HG02870 (cell line): ENCODE results near the gene MCCC2.
A peak's percentile ranks its signal among the peaks of the same experiment; 100 is the strongest.
"Not testable (repeated sequence)": the region's sequence is repeated elsewhere in the genome, so short reads cannot be mapped to it uniquely, and the experiment has no call there.

Source experiments
- ATAC-seq: cut with Tn5 transposase; IDR thresholded peaks from one replicate; pipeline ENCODE4 v1.9.1; 2021; ENCODE audit warnings: mild to moderate bottlenecking, moderate library complexity; ENCODE audit not compliant: unreplicated experiment

MCCC2 gene

GRCh38 chr5:71586941-71587765 is at the start of gene MCCC2:
MCCC2 (plus strand) TSS chr5:71587340; CDS start chr5:71587426, 86 bp downstream.
- ATAC-seq = peak; percentile 96

GRCh38 chr5:71537687-71538086 is 49.5 kb upstream of the MCCC2 start:
- no peak for ATAC-seq

GRCh38 chr5:71550885-71551284 is 36.3 kb upstream of the MCCC2 start:
- ATAC-seq = not testable (repeated sequence)

- ATAC-seq = not testable (repeated sequence)
Measured at GRCh38 chr5:71551582-71551981, 35.6 kb upstream of the MCCC2 start.

GRCh38 chr5:71552026-71552749 is 35.0 kb upstream of the MCCC2 start:
- ATAC-seq = not testable (repeated sequence)

- no peak for ATAC-seq
Measured at GRCh38 chr5:71563161-71563560, 24.0 kb upstream of the MCCC2 start.

GRCh38 chr5:71564895-71565294 is 22.2 kb upstream of the MCCC2 start:
- ATAC-seq = no peak

GRCh38 chr5:71569748-71570509 is 17.2 kb upstream of the MCCC2 start:
- ATAC-seq = no peak

- not testable (repeated sequence) for ATAC-seq
Measured at GRCh38 chr5:71571811-71572210, 15.3 kb upstream of the MCCC2 start.

- no peak for ATAC-seq
Measured at GRCh38 chr5:71573591-71573990, 13.5 kb upstream of the MCCC2 start.

GRCh38 chr5:71575588-71575987 is 11.6 kb upstream of the MCCC2 start:
- ATAC-seq = not testable (repeated sequence)

GRCh38 chr5:71576241-71576640 is 10.9 kb upstream of the MCCC2 start:
- ATAC-seq = no peak

GRCh38 chr5:71577839-71578238 is 9.3 kb upstream of the MCCC2 start:
- not testable (repeated sequence) for ATAC-seq

GRCh38 chr5:71582945-71583584 is 4.1 kb upstream of the MCCC2 start:
- ATAC-seq = no peak

- ATAC-seq = no peak
Measured at GRCh38 chr5:71586052-71586940, 844 bp upstream of the MCCC2 start.

- ATAC-seq = peak; percentile 7
Measured at GRCh38 chr5:71587766-71588532, 809 bp downstream of the MCCC2 start.

GRCh38 chr5:71588533-71588885 is 1.4 kb downstream of the MCCC2 start:
- no peak for ATAC-seq

- no peak for ATAC-seq
Measured at GRCh38 chr5:71589903-71590302, 2.8 kb downstream of the MCCC2 start.

- ATAC-seq = no peak
Measured at GRCh38 chr5:71591100-71591499, 4.0 kb downstream of the MCCC2 start.
